Measurements from ENCODE around the gene PLA2G1B. TPM values are rescaled to one million over a fixed set of nuclear protein-coding genes. Genes with fewer than 3 reads are reported as not detected.

PLA2G1B gene
- polyA plus RNA-seq (not detected in 3 replicates), polyA minus RNA-seq (not detected in 3 replicates)
- polyA plus RNA-seq (2011; ENCODE audit: low read depth), result not detected
- polyA plus RNA-seq (2011; cell fraction: cytosol; rRNA removed), result not detected in 2 replicates
- polyA plus RNA-seq (2011; cell fraction: nucleus; rRNA removed), result not detected in 2 replicates
- not detected in 2 replicates for polyA plus RNA-seq (2012; ENCODE audit: low replicate concordance)
- polyA minus RNA-seq (2011; cell fraction: cytosol; rRNA and poly(A)+ RNA removed), result not detected
- not detected in 2 replicates for polyA minus RNA-seq (2011; cell fraction: nucleus; rRNA and poly(A)+ RNA removed)

DNA sequence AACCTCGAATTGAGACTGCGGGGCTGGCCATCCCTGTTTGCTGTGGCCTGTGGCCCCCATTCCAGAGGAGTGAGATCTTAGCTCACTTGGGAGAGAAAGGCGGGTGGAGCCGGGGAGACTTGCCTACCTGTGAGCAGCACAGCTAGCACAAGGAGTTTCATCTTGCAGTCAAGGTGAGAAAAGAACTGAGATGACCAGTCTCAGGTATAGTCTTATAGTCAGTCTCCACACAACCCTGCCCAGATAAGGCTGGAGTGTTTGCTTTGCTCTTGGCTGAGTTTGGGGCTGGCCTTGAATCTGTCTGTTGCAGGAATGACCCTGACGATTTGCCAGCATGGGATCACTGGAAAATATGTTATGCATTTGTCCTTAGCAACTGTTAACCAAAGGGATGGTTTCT is at the start of gene PLA2G1B:
Gene PLA2G1B, minus strand, starts transcription at position 187 of the 400 bp plus-strand sequence. Its CDS starts 26 bp downstream, at position 161.
- TF ChIP-seq, protein P1, sequence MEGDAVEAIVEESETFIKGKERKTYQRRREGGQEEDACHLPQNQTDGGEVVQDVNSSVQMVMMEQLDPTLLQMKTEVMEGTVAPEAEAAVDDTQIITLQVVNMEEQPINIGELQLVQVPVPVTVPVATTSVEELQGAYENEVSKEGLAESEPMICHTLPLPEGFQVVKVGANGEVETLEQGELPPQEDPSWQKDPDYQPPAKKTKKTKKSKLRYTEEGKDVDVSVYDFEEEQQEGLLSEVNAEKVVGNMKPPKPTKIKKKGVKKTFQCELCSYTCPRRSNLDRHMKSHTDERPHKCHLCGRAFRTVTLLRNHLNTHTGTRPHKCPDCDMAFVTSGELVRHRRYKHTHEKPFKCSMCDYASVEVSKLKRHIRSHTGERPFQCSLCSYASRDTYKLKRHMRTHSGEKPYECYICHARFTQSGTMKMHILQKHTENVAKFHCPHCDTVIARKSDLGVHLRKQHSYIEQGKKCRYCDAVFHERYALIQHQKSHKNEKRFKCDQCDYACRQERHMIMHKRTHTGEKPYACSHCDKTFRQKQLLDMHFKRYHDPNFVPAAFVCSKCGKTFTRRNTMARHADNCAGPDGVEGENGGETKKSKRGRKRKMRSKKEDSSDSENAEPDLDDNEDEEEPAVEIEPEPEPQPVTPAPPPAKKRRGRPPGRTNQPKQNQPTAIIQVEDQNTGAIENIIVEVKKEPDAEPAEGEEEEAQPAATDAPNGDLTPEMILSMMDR (optimal IDR thresholded peaks at IDR 0.05 in 1 of 3, IDR thresholded peaks at IDR 0.05 in 1 of 3, conservative IDR thresholded peaks at IDR 0.05 in 1 of 3; ENCODE audit: extremely low read depth in 1 of 3, insufficient read depth in 2 of 3, low read length in 3 of 3), result no peak
- no peak for TF ChIP-seq EZH2 (IDR thresholded peaks at IDR 0.05; ENCODE audit: low read length)
- Histone ChIP-seq H3K4me3 (ENCODE audit: control insufficient read depth in 2 of 3, extremely low read depth in 1 of 3, insufficient read depth in 2 of 3, low read depth in 1 of 3, low read length in 3 of 3) (no peak within 1 kb of the TSS), H3K4me2 (ENCODE audit: control insufficient read depth, extremely low read depth, insufficient read depth, low read depth, low read length) (no peak within 1 kb of the TSS), H3K27me3 (ENCODE audit: control insufficient read depth, extremely low read depth, insufficient read depth, low read length) (peaks cover 9% of the 10 kb centered on the region), H4K20me1 (ENCODE audit: control insufficient read depth, extremely low read depth, insufficient read depth, low read length) (no peaks in the 10 kb centered on the region), H3K79me2 (ENCODE audit: control insufficient read depth, insufficient read depth, low read length) (no peaks in the 10 kb centered on the region), H2AFZ (ENCODE audit: control insufficient read depth, low read length) (no peak within 1 kb of the TSS), H3K9me1 (ENCODE audit: control insufficient read depth, extremely low read depth, insufficient read depth, low read length) (no peaks in the 10 kb centered on the region), H3K36me3 (ENCODE audit: control insufficient read depth in 2 of 2, extremely low read depth in 1 of 2, insufficient read depth in 2 of 2, low read length in 2 of 2) (no peaks in the 10 kb centered on the region), H3K9ac (ENCODE audit: control insufficient read depth, extremely low read depth, insufficient read depth, low read length) (no peak within 1 kb of the TSS), H3K4me1 (ENCODE audit: control insufficient read depth, extremely low read depth, insufficient read depth, low read length) (peaks cover 3% of the 10 kb centered on the region), H3K9me3 (ENCODE audit: control insufficient read depth, low read depth, low read length) (no peaks in the 10 kb centered on the region), H3K27ac (ENCODE audit: control insufficient read depth, insufficient read depth, low read length) (no peak within 1 kb of the TSS)
- DNase-seq (ENCODE audit: low read depth, low spot score) (no peak), FAIRE-seq (no peak)
- dilution Hi-C loops (cut with MboI; ENCODE audit: extremely low pct_ligation_motif_present, low sequenced_read_pairs), result no loop called here

DNA sequence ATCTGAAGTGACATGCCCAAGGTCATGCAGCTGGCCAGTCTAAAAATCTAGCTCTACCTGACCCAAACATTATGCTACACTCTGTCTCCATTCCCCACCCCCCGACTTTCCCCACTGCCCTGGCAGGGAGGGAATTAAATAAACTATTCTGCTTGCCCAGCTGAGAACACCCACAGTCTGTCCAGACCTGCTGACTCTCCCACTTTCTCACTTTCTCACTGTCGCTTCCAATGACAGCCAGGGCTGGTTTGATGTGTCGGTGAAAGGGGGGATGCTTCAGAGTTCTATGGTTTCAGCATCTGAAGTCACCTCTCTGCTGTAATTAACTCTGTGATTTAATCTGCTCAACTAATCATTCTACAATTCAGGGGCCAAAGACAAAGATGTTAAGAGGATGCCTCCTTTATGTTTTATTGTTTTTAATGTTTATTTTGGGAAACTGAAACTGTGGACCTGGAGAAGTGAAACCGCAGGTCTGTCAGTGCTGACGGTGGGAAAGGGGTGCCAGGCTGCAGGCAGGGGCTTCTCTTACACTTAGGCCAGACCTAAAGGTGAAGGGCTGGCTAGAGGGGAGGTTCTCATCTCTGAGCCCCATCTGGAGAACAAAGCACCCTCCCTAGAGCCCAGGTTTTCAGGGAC is 49.5 kb upstream of the PLA2G1B start:
- DNase-seq (ENCODE audit: low read depth, low spot score) (no peak), FAIRE-seq (no peak)
- dilution Hi-C loops (cut with MboI; ENCODE audit: extremely low pct_ligation_motif_present, low sequenced_read_pairs), result no loop called here
- Histone ChIP-seq H3K9me3 (ENCODE audit: control insufficient read depth, low read depth, low read length) (no peaks in the 10 kb centered on the region), H4K20me1 (ENCODE audit: control insufficient read depth, extremely low read depth, insufficient read depth, low read length) (no peaks in the 10 kb centered on the region), H3K4me1 (ENCODE audit: control insufficient read depth, extremely low read depth, insufficient read depth, low read length) (no peaks in the 10 kb centered on the region), H3K4me3 (ENCODE audit: control insufficient read depth in 2 of 3, extremely low read depth in 1 of 3, insufficient read depth in 2 of 3, low read depth in 1 of 3, low read length in 3 of 3) (no peak overlapping the region), H3K4me2 (ENCODE audit: control insufficient read depth, extremely low read depth, insufficient read depth, low read depth, low read length) (no peak overlapping the region), H3K27me3 (ENCODE audit: control insufficient read depth, extremely low read depth, insufficient read depth, low read length) (peaks cover 9% of the 10 kb centered on the region), H3K9ac (ENCODE audit: control insufficient read depth, extremely low read depth, insufficient read depth, low read length) (no peak overlapping the region), H2AFZ (ENCODE audit: control insufficient read depth, low read length) (no peak overlapping the region), H3K36me3 (ENCODE audit: control insufficient read depth in 2 of 2, extremely low read depth in 1 of 2, insufficient read depth in 2 of 2, low read length in 2 of 2) (no peaks in the 10 kb centered on the region), H3K79me2 (ENCODE audit: control insufficient read depth, insufficient read depth, low read length) (no peaks in the 10 kb centered on the region), H3K9me1 (ENCODE audit: control insufficient read depth, extremely low read depth, insufficient read depth, low read length) (no peaks in the 10 kb centered on the region), H3K27ac (ENCODE audit: control insufficient read depth, insufficient read depth, low read length) (no peak overlapping the region)
- no peak for TF ChIP-seq EZH2 (IDR thresholded peaks at IDR 0.05; ENCODE audit: low read length)
- TF ChIP-seq, protein P1 (optimal IDR thresholded peaks at IDR 0.05 in 1 of 3, IDR thresholded peaks at IDR 0.05 in 1 of 3, conservative IDR thresholded peaks at IDR 0.05 in 1 of 3; ENCODE audit: extremely low read depth in 1 of 3, insufficient read depth in 2 of 3, low read length in 3 of 3), result no peak
